ENCODE results near the gene PRRG4.

PRRG4 gene

DNA sequence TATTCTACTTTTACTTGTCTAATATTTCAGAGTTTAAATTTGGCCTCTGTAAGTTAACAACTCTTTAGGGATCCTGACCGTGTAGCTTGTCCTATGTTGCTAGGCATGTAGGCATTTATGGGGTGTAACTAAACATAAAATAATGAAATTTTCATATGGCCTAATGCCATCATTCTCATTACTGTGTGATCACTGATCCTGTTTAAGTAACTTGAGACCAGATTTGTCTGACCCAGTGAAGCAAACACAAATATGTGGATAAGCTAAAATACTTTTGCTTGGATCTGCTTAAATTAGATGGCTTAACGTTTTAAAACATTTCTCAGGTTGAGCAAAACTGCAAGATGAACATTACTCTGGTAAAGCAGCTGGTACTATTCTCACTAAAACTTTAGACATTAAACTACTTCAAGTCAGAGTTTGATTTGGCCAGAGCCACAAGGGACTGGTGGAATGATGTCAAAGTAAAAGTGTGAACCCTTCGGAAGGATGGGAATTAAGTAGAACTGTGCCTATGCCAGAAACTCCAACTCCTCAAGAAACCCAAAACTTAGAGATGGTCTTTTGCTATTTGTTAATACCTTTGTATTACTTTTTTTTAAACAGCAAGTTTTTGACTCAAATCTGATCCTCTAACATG is 75.4 kb downstream of the PRRG4 start:
- Mint-ChIP-seq H3K27ac (no peak overlapping the region), H3K4me1 (peaks cover 5% of the 10 kb centered on the region), H3K4me3 (no peak overlapping the region), H3K36me3 (no peaks in the 10 kb centered on the region), H3K9me3 (no peaks in the 10 kb centered on the region)
- DNase-seq (ENCODE audit: low spot score in 2 of 2) (no peak), ATAC-seq (no peak)
